Measurements from ENCODE around the gene ADAMTSL3.

DNA sequence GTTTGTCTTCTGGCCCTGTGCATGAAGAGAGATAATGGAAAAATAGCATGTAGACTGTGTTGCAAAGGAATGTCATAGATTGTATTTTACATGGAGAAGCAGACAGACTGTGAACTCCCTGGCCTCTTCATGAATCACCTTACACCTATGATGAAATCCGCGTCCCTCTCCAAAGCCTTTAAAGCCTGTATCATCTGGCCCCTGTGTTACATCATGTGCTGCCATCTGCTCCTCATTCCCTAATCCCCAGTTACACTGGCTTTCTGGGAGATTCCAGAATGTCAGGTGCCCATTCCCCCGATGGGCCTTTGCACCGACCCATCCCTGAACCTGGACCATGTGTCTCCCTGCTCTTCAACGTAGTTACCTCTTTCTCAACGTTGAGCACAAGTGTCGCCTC, 190.8 kb downstream of the ADAMTSL3 start:
- TF ChIP-seq POLR2A (IDR thresholded peaks at IDR 0.05; ENCODE audit: low read length) (no peak), GATA1 (IDR thresholded peaks at IDR 0.05; ENCODE audit: low read depth, low read length) (no peak)

Measured in erythroblast (primary cell).